Spinal cord (tissue), 10 donors: ENCODE results near the gene METTL5. TPM values are rescaled to one million over a fixed set of nuclear protein-coding genes. Genes with fewer than 3 reads are reported as not detected.
"Not testable (repeated sequence)": the region's sequence is repeated elsewhere in the genome, so short reads cannot be mapped to it uniquely, and the experiment has no call there.

ENCODE experiments used
- DNase-seq, 6 donors: peaks; one replicate each; pipeline versions ENCODE4 v3.0.0 to v3.0.0-alpha.2; 2013 to 2015; ENCODE audit warnings: low spot score in 6 of 6, low read depth in 4 of 6
- H3K27ac ChIP-seq: one replicate; pipeline ENCODE4 v1.5.1; 2013; ENCODE audit warnings: low read depth, low read length, control low read depth
- H3K27me3 ChIP-seq: one replicate; pipeline ENCODE4 v1.6.1; 2013; ENCODE audit warnings: low read length; ENCODE audit not compliant: control insufficient read depth, insufficient read depth
- H3K36me3 ChIP-seq: one replicate; pipeline ENCODE4 v1.6.1; 2013; ENCODE audit warnings: low read length; ENCODE audit not compliant: control insufficient read depth, insufficient read depth
- H3K4me1 ChIP-seq: one replicate; pipeline ENCODE4 v1.6.1; 2013; ENCODE audit warnings: low read length; ENCODE audit not compliant: control insufficient read depth, insufficient read depth
- H3K4me3 ChIP-seq: one replicate; pipeline ENCODE4 v1.5.1; 2013; ENCODE audit warnings: low read depth, low read length, control low read depth
- H3K9me3 ChIP-seq: one replicate; pipeline ENCODE4 v1.6.1; 2013; ENCODE audit warnings: low read length; ENCODE audit not compliant: control insufficient read depth, insufficient read depth
- WGBS: methylation state at CpG from one replicate; pipeline ENCODE4 v1.1.5; 2013; ENCODE audit warnings: missing lambda C conversion rate; ENCODE audit not compliant: insufficient coverage; 5-methylcytosine and 5-hydroxymethylcytosine counted together
- polyA plus RNA-seq, 2 donors: library from polyadenylated mRNA; unstranded; fragments of 120-200 nt; gene quantifications; one replicate each; pipeline ENCODE4 v1.2.1, GENCODE V29; 2013; ENCODE audit not compliant: insufficient read length in 2 of 2
- total RNA-seq, 2 donors: library from RNA; depleted of rRNA in 1 of 2; stranded (reverse); fragments of 120-200 nt in 1 of 2; fragments of >200 nt in 1 of 2; gene quantifications; one replicate each; pipeline versions ENCODE4 v1.2.3 to v1.2.4, GENCODE V29; 2013 to 2014
- donor health status: healthy.

METTL5 gene
- total and polyA plus RNA-seq, 4 donors = 40.8 to 64.0 (median 46.6) TPM

GRCh38 chr2:169859423-169859822 lies 34.7 kb upstream of the METTL5 start:
- Histone ChIP-seq H3K27ac (no peak overlapping the region), H3K9me3 (peaks cover 3% of the 10 kb centered on the region), H3K4me3 (no peak overlapping the region), H3K27me3 (no peaks in the 10 kb centered on the region), H3K36me3 (no peaks in the 10 kb centered on the region), H3K4me1 (no peaks in the 10 kb centered on the region)
- DNase-seq = no peak
- WGBS = 97% methylated on average over 3 of the region's 4 CpGs

- not testable (repeated sequence) for DNase-seq
Observed at GRCh38 chr2:169855281-169856258, 30.9 kb upstream of the METTL5 start.

GRCh38 chr2:169853041-169853668 lies 28.4 kb upstream of the METTL5 start:
- H3K4me3 ChIP-seq = no peak overlapping the region
- H3K4me1 ChIP-seq = no peaks in the 10 kb centered on the region
- H3K27ac ChIP-seq = no peak overlapping the region
- no peak for DNase-seq
- peaks cover 3% of the 10 kb centered on the region for H3K9me3 ChIP-seq
- 93% methylated on average over 2 of the region's 4 CpGs for WGBS
- no peaks in the 10 kb centered on the region for H3K36me3 ChIP-seq
- no peaks in the 10 kb centered on the region for H3K27me3 ChIP-seq

More at GRCh38 chr2:169855281-169856258, 30.9 kb upstream of the METTL5 start:
- not testable (repeated sequence) for H3K9me3 ChIP-seq, H3K36me3 ChIP-seq, H3K4me1 ChIP-seq, H3K4me3 ChIP-seq, H3K27ac ChIP-seq, H3K27me3 ChIP-seq
- 95% methylated on average over 23 of the region's 42 CpGs for WGBS

GRCh38 chr2:169849710-169850109 lies 25.0 kb upstream of the METTL5 start:
- no peaks in the 10 kb centered on the region for H3K9me3 ChIP-seq
- DNase-seq = no peak
- no peak overlapping the region for H3K4me3 ChIP-seq
- H3K27me3 ChIP-seq = no peaks in the 10 kb centered on the region
- no peak overlapping the region for H3K27ac ChIP-seq
- WGBS = no CpG with 5 or more reads among the region's 1 CpG
- no peaks in the 10 kb centered on the region for H3K4me1 ChIP-seq
- no peaks in the 10 kb centered on the region for H3K36me3 ChIP-seq

GRCh38 chr2:169848959-169849693 lies 24.4 kb upstream of the METTL5 start:
- H3K4me3 ChIP-seq, H3K27me3 ChIP-seq, H3K4me1 ChIP-seq, H3K27ac ChIP-seq, H3K36me3 ChIP-seq, H3K9me3 ChIP-seq: not testable (repeated sequence)
- 58% methylated on average over 2 of the region's 8 CpGs for WGBS
- DNase-seq = peak in 2 of 6 donors; percentile 16 to 22

GRCh38 chr2:169845016-169845415 lies 20.3 kb upstream of the METTL5 start:
- Histone ChIP-seq H3K4me1 (peaks cover 8% of the 10 kb centered on the region), H3K27ac (no peak overlapping the region), H3K4me3 (no peak overlapping the region), H3K27me3 (no peaks in the 10 kb centered on the region), H3K36me3 (no peaks in the 10 kb centered on the region), H3K9me3 (no peaks in the 10 kb centered on the region)
- no peak for DNase-seq
- WGBS = no CpG with 5 or more reads among the region's 2 CpGs

GRCh38 chr2:169841625-169842024 lies 16.9 kb upstream of the METTL5 start:
- H3K27me3 ChIP-seq, H3K4me3 ChIP-seq, H3K27ac ChIP-seq, H3K4me1 ChIP-seq, DNase-seq, H3K9me3 ChIP-seq, H3K36me3 ChIP-seq: not testable (repeated sequence)
- WGBS = no CpG with 5 or more reads among the region's 24 CpGs

- peaks cover 8% of the 10 kb centered on the region for H3K4me1 ChIP-seq
- no peaks in the 10 kb centered on the region for H3K9me3 ChIP-seq
- H3K27ac ChIP-seq = no peak overlapping the region
- DNase-seq = no peak
- no peaks in the 10 kb centered on the region for H3K36me3 ChIP-seq
- no peaks in the 10 kb centered on the region for H3K27me3 ChIP-seq
- WGBS = 100% methylated on average over 2 of the region's 2 CpGs
- no peak overlapping the region for H3K4me3 ChIP-seq
Observed at GRCh38 chr2:169840747-169841142, 16.0 kb upstream of the METTL5 start.

GRCh38 chr2:169839954-169840746 lies 15.4 kb upstream of the METTL5 start:
- Histone ChIP-seq H3K36me3 (no peaks in the 10 kb centered on the region), H3K4me1 (peaks cover 8% of the 10 kb centered on the region), H3K4me3 (no peak overlapping the region), H3K9me3 (no peaks in the 10 kb centered on the region), H3K27me3 (no peaks in the 10 kb centered on the region), H3K27ac (peak overlapping the region; percentile 1)
- DNase-seq = peak in 3 of 6 donors; percentile 14 to 53 (median 30)
- 62% methylated on average over 8 of the region's 10 CpGs for WGBS
